ACC112 (cell line): ENCODE results near the gene MAN1A1.
"Not testable (repeated sequence)": the region's sequence is repeated elsewhere in the genome, so short reads cannot be mapped to it uniquely, and the experiment has no call there.

Source experiments
- H2AFZ ChIP-seq: fragments of 200-600 bp; sonication (generic); one replicate; pipeline ENCODE4 v1.6.0; 2017; ENCODE audit warnings: antibody characterized with exemption, low read length; ENCODE audit not compliant: unreplicated experiment
- H3K27ac ChIP-seq: fragments of 200-600 bp; sonication (generic); 2 replicates; pipeline ENCODE4 v1.5.1; 2014; ENCODE audit warnings: low read depth, mild to moderate bottlenecking, antibody characterized with exemption, low read length, moderate library complexity
- H3K27me3 ChIP-seq: fragments of 200-600 bp; sonication (generic); 2 replicates; pipeline ENCODE4 v1.6.1; 2014; ENCODE audit warnings: mild to moderate bottlenecking, antibody characterized with exemption, low read length, moderate library complexity, mixed read lengths; ENCODE audit not compliant: insufficient read depth
- H3K36me3 ChIP-seq: fragments of 200-600 bp; sonication (generic); 2 replicates; pipeline ENCODE4 v1.6.1; 2016; ENCODE audit warnings: mild to moderate bottlenecking, antibody characterized with exemption, low read length, moderate library complexity, mixed read lengths; ENCODE audit not compliant: insufficient read depth
- H3K4me1 ChIP-seq: fragments of 200-600 bp; sonication (generic); one replicate; pipeline ENCODE4 v1.6.1; 2016; ENCODE audit warnings: low read length, mixed read lengths; ENCODE audit not compliant: insufficient read depth, unreplicated experiment, control insufficient read depth
- H3K4me3 ChIP-seq: fragments of 200-600 bp; sonication (generic); 2 replicates; pipeline ENCODE4 v1.5.1; 2014; ENCODE audit warnings: mild to moderate bottlenecking, low read depth, low read length
- H3K79me2 ChIP-seq: fragments of 200-600 bp; sonication (generic); one replicate; pipeline ENCODE4 v1.6.0; 2016; ENCODE audit warnings: low read length; ENCODE audit not compliant: control insufficient read depth, unreplicated experiment, insufficient read depth

MAN1A1 gene

GRCh38 chr6:119349361-119350201 is at the start of gene MAN1A1:
TSS of gene MAN1A1 (minus strand) at chr6:119349761. CDS start at chr6:119349065, 696 bp downstream.
- Histone ChIP-seq H3K4me3 (peak within 1 kb of the TSS; percentile 80), H3K36me3 (no peaks in the 10 kb centered on the region), H3K27ac (peak within 1 kb of the TSS; percentile 78), H2AFZ (peak within 1 kb of the TSS; percentile 88), H3K4me1 (peaks cover 21% of the 10 kb centered on the region), H3K27me3 (no peaks in the 10 kb centered on the region), H3K79me2 (peaks cover 30% of the 10 kb centered on the region)

GRCh38 chr6:119395192-119395591 is 45.6 kb upstream of the MAN1A1 start:
- H3K79me2 ChIP-seq, result no peaks in the 10 kb centered on the region
- no peak overlapping the region for H2AFZ ChIP-seq
- no peaks in the 10 kb centered on the region for H3K4me1 ChIP-seq
- no peak overlapping the region for H3K4me3 ChIP-seq
- H3K27me3 ChIP-seq, result no peaks in the 10 kb centered on the region
- H3K27ac ChIP-seq, result no peak overlapping the region
- no peaks in the 10 kb centered on the region for H3K36me3 ChIP-seq

- no peak overlapping the region for H2AFZ ChIP-seq
- no peak overlapping the region for H3K4me3 ChIP-seq
- no peaks in the 10 kb centered on the region for H3K79me2 ChIP-seq
- H3K27me3 ChIP-seq, result no peaks in the 10 kb centered on the region
- H3K36me3 ChIP-seq, result no peaks in the 10 kb centered on the region
- no peak overlapping the region for H3K27ac ChIP-seq
- H3K4me1 ChIP-seq, result no peaks in the 10 kb centered on the region
These were observed 40.8 kb upstream of the MAN1A1 start for GRCh38 chr6:119390247-119390793.

- no peaks in the 10 kb centered on the region for H3K4me1 ChIP-seq
- no peak overlapping the region for H3K27ac ChIP-seq
- no peak overlapping the region for H3K4me3 ChIP-seq
- no peaks in the 10 kb centered on the region for H3K36me3 ChIP-seq
- H2AFZ ChIP-seq, result no peak overlapping the region
- H3K27me3 ChIP-seq, result no peaks in the 10 kb centered on the region
- H3K79me2 ChIP-seq, result no peaks in the 10 kb centered on the region
These were observed 36.4 kb upstream of the MAN1A1 start for GRCh38 chr6:119385994-119386393.

GRCh38 chr6:119384444-119384843 is 34.9 kb upstream of the MAN1A1 start:
- H3K27me3 ChIP-seq, result no peaks in the 10 kb centered on the region
- no peaks in the 10 kb centered on the region for H3K4me1 ChIP-seq

GRCh38 chr6:119379809-119380208 is 30.2 kb upstream of the MAN1A1 start:
- no peaks in the 10 kb centered on the region for H3K79me2 ChIP-seq
- no peak overlapping the region for H3K4me3 ChIP-seq
- no peaks in the 10 kb centered on the region for H3K27me3 ChIP-seq
- no peak overlapping the region for H2AFZ ChIP-seq
- no peaks in the 10 kb centered on the region for H3K4me1 ChIP-seq
- no peaks in the 10 kb centered on the region for H3K36me3 ChIP-seq
- no peak overlapping the region for H3K27ac ChIP-seq

More at GRCh38 chr6:119384444-119384843, 34.9 kb upstream of the MAN1A1 start:
- Histone ChIP-seq H3K79me2 (no peaks in the 10 kb centered on the region), H3K27ac (no peak overlapping the region), H3K36me3 (no peaks in the 10 kb centered on the region), H2AFZ (no peak overlapping the region), H3K4me3 (no peak overlapping the region)

- H3K4me1 ChIP-seq, H3K36me3 ChIP-seq, H3K27me3 ChIP-seq, H3K4me3 ChIP-seq, H3K27ac ChIP-seq, H2AFZ ChIP-seq, H3K79me2 ChIP-seq: not testable (repeated sequence)
These were observed 27.5 kb upstream of the MAN1A1 start for GRCh38 chr6:119377043-119377442.

GRCh38 chr6:119370080-119370479 is 20.5 kb upstream of the MAN1A1 start:
- no peaks in the 10 kb centered on the region for H3K4me1 ChIP-seq
- H3K79me2 ChIP-seq, result no peaks in the 10 kb centered on the region
- H3K27me3 ChIP-seq, result no peaks in the 10 kb centered on the region
- no peaks in the 10 kb centered on the region; the same call in 1 of the 2 replicates for H3K36me3 ChIP-seq
- H2AFZ ChIP-seq, result no peak overlapping the region
- H3K4me3 ChIP-seq, result no peak overlapping the region
- no peak overlapping the region for H3K27ac ChIP-seq

- H3K27me3 ChIP-seq, result no peaks in the 10 kb centered on the region
- no peak overlapping the region for H3K4me3 ChIP-seq
- no peaks in the 10 kb centered on the region for H3K4me1 ChIP-seq
- no peak overlapping the region for H2AFZ ChIP-seq
- H3K79me2 ChIP-seq, result no peaks in the 10 kb centered on the region
- no peaks in the 10 kb centered on the region; the same call in 1 of the 2 replicates for H3K36me3 ChIP-seq
- H3K27ac ChIP-seq, result no peak overlapping the region
These were observed 19.4 kb upstream of the MAN1A1 start for GRCh38 chr6:119368921-119369320.

- Histone ChIP-seq H3K27me3 (no peaks in the 10 kb centered on the region), H3K79me2 (no peaks in the 10 kb centered on the region), H2AFZ (no peak overlapping the region), H3K36me3 (no peaks in the 10 kb centered on the region; the same call in 1 of the 2 replicates), H3K27ac (no peak overlapping the region), H3K4me1 (no peaks in the 10 kb centered on the region), H3K4me3 (no peak overlapping the region)
These were observed 11.6 kb upstream of the MAN1A1 start for GRCh38 chr6:119361209-119361608.
